ENCODE data around the gene CCR2.

The CCR2 gene

DNA sequence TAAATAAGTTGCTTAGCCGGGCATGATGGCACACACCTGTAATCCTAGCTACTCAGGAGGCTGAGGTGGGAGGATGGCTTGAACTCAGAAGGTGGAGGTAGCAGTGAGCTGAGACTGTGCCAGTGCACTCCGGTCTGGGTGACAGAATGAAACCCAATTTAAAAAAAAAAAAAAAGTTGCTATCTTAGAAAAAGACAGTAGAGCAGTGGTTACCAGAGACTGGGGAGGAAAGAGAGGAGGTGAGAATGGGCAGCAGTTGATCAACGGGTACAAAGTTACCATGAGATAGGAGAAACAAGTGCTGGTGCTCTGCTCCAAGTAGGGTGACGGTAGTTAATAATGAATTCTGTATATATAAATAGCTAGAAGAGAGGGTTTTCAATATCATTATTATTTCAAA, 821 bp upstream of the CCR2 start:
- TF ChIP-seq, protein P1, sequence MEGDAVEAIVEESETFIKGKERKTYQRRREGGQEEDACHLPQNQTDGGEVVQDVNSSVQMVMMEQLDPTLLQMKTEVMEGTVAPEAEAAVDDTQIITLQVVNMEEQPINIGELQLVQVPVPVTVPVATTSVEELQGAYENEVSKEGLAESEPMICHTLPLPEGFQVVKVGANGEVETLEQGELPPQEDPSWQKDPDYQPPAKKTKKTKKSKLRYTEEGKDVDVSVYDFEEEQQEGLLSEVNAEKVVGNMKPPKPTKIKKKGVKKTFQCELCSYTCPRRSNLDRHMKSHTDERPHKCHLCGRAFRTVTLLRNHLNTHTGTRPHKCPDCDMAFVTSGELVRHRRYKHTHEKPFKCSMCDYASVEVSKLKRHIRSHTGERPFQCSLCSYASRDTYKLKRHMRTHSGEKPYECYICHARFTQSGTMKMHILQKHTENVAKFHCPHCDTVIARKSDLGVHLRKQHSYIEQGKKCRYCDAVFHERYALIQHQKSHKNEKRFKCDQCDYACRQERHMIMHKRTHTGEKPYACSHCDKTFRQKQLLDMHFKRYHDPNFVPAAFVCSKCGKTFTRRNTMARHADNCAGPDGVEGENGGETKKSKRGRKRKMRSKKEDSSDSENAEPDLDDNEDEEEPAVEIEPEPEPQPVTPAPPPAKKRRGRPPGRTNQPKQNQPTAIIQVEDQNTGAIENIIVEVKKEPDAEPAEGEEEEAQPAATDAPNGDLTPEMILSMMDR (IDR thresholded peaks at IDR 0.05; ENCODE audit: low read depth, low read length): no peak
- DNase-seq (ENCODE audit: low read depth in 2 of 2): no peak
- no peak overlapping the region for H3K4me3 ChIP-seq (replicated peaks in 1 of 2; ENCODE audit: low read depth in 2 of 2, low read length in 2 of 2)

DNA sequence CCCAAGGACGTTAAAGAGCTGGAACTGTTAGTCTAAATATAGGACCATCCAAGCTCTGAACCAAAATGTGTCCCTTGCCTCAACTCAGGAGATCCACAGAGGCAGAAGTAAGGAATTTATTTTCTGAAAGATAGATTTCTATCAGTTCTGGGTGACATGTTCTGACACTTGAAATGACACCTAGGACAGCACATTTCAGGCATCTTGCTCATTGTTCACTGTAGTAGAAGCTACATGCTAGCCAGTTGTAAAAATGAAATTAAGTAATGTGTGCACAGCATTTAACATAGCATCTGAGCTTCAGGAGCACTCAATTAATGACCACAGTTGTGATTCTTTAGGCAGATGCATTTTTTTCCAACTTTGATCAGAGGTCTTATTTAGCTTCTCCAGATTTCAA, 567 bp downstream of the CCR2 start:
- H3K4me3 ChIP-seq (replicated peaks in 1 of 2; ENCODE audit: low read depth in 2 of 2, low read length in 2 of 2): no peak overlapping the region
- no peak for DNase-seq (ENCODE audit: low read depth in 2 of 2)
- TF ChIP-seq, protein P1 (IDR thresholded peaks at IDR 0.05; ENCODE audit: low read depth, low read length): no peak

DNA sequence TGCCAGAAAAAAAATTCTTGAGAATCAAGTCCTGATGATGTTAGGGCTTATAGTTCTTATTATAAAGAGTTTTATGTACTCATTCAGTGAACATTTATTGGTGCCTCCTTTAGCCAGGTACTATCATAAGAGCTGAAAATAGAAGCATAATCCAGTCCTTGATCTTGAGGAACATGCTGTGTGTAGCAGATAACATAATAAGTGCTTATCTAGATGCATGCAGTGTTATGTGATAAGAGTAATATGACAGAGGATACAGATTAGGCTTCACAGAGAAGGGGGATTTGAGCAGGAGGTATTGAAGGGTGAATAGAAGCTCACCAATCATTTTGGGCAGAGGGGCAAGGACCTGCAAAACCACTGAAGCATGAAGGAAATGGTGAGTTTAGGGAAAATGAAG, 1.1 kb downstream of the CCR2 start:
- TF ChIP-seq, protein P1 (IDR thresholded peaks at IDR 0.05; ENCODE audit: low read depth, low read length): no peak
- H3K4me3 ChIP-seq (replicated peaks in 1 of 2; ENCODE audit: low read depth in 2 of 2, low read length in 2 of 2): no peak overlapping the region
- no peak for DNase-seq (ENCODE audit: low read depth in 2 of 2)

DNA sequence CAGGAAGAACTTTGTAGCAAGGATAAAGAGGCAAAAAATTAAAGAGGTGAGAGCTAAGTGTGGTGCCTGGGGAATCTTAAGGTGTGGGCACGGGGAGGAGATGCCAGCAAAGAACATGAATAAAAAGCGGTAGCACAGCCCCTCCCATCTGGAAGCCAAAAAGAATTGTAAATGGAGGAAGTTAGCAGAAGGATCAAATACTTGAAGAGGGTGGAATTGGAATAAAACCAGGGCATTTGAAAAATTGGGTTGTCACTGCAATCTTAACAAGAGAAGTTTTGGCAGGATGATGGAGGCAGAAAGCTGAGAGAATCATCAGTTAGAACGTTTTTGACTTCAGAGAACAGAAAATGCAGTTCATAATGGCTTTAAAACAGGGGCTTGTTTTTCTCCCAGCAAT, 2.4 kb downstream of the CCR2 start:
- no peak overlapping the region for H3K4me3 ChIP-seq (replicated peaks in 1 of 2; ENCODE audit: low read depth in 2 of 2, low read length in 2 of 2)
- TF ChIP-seq, protein P1 (IDR thresholded peaks at IDR 0.05; ENCODE audit: low read depth, low read length): no peak
- no peak for DNase-seq (ENCODE audit: low read depth in 2 of 2)

DNA sequence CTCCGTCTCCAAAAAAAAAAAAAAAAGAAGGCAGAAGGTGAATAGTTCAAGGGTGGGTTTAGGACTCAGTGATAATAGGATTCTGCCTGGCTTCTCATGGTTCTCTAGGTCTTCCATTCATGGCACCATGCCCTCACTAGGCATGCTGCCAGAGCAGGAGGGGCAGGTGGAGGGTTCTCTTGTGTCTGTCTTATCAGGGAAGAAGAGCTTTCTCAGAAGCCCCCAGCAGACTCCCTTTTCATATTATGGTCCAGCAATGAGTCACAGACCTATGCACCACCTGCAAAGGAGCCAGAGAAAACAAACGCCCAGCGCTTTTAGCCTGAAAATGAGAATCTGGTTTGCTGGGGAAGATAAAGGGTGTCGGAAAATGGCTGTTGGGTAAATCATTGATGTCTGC, 3.0 kb downstream of the CCR2 start:
- H3K4me3 ChIP-seq (replicated peaks in 1 of 2; ENCODE audit: low read depth in 2 of 2, low read length in 2 of 2): no peak overlapping the region
- DNase-seq (ENCODE audit: low read depth in 2 of 2): no peak
- TF ChIP-seq, protein P1 (IDR thresholded peaks at IDR 0.05; ENCODE audit: low read depth, low read length): no peak

DNA sequence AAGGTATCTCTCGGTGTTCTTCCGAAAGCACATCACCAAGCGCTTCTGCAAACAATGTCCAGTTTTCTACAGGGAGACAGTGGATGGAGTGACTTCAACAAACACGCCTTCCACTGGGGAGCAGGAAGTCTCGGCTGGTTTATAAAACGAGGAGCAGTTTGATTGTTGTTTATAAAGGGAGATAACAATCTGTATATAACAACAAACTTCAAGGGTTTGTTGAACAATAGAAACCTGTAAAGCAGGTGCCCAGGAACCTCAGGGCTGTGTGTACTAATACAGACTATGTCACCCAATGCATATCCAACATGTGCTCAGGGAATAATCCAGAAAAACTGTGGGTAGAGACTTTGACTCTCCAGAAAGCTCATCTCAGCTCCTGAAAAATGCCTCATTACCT, 4.6 kb downstream of the CCR2 start:
- no peak for DNase-seq (ENCODE audit: low read depth in 2 of 2)
- no peak overlapping the region for H3K4me3 ChIP-seq (replicated peaks in 1 of 2; ENCODE audit: low read depth in 2 of 2, low read length in 2 of 2)
- TF ChIP-seq, protein P1 (IDR thresholded peaks at IDR 0.05; ENCODE audit: low read depth, low read length): no peak

DNA sequence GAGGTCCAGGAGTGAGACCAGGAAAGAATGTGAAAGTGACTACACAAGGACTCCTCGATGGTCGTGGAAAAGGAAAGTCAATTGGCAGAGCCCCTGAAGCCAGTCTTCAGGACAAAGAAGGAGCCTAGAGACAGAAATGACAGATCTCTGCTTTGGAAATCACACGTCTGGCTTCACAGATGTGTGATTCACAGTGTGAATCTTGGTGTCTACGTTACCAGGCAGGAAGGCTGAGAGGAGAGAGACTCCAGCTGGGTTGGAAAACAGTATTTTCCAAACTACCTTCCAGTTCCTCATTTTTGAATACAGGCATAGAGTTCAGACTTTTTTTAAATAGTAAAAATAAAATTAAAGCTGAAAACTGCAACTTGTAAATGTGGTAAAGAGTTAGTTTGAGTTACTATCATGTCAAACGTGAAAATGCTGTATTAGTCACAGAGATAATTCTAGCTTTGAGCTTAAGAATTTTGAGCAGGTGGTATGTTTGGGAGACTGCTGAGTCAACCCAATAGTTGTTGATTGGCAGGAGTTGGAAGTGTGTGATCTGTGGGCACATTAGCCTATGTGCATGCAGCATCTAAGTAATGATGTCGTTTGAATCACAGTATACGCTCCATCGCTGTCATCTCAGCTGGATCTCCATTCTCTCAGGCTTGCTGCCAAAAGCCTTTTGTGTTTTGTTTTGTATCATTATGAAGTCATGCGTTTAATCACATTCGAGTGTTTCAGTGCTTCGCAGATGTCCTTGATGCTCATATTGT, 6.0 kb downstream of the CCR2 start:
- DNase-seq (ENCODE audit: low read depth in 2 of 2): peak in 1 of 2 donors; percentile 33
- H3K4me3 ChIP-seq (replicated peaks in 1 of 2; ENCODE audit: low read depth in 2 of 2, low read length in 2 of 2): no peak overlapping the region
- TF ChIP-seq, protein P1 (IDR thresholded peaks at IDR 0.05; ENCODE audit: low read depth, low read length): no peak

Measured in cardiac fibroblast (primary cell).